ENCODE measurements around the gene PARD3.

GRCh38 chr10:34386921-34387320 lies 428.2 kb downstream of the PARD3 start:
- TF ChIP-seq CTCF (IDR thresholded peaks at IDR 0.05) (no peak), POLR2AphosphoS5 (IDR thresholded peaks at IDR 0.05) (no peak)
